Mammary epithelial cell (primary cell): Measurements from ENCODE around the gene CWC15.

Source experiments
- EZH2 ChIP-seq: IDR thresholded peaks from 2 replicates; pipeline ENCODE4 v1.6.1; 2012; ENCODE audit warnings: low read length, inconsistent platforms, borderline replicate concordance
- TF ChIP-seq, protein P1 (sequence below), 2 donors: IDR thresholded peaks in 1 of 2; conservative IDR thresholded peaks in 1 of 2; 2 replicates each; pipeline ENCODE4 v1.5.1; 2011 to 2012; ENCODE audit warnings: inconsistent platforms in 2 of 2, low read length in 2 of 2, mild to moderate bottlenecking in 2 of 2, control low read depth in 1 of 2, low read depth in 1 of 2; ENCODE audit not compliant: insufficient read depth in 1 of 2; ENCODE audit errors: extremely low read depth in 1 of 2

DNA sequence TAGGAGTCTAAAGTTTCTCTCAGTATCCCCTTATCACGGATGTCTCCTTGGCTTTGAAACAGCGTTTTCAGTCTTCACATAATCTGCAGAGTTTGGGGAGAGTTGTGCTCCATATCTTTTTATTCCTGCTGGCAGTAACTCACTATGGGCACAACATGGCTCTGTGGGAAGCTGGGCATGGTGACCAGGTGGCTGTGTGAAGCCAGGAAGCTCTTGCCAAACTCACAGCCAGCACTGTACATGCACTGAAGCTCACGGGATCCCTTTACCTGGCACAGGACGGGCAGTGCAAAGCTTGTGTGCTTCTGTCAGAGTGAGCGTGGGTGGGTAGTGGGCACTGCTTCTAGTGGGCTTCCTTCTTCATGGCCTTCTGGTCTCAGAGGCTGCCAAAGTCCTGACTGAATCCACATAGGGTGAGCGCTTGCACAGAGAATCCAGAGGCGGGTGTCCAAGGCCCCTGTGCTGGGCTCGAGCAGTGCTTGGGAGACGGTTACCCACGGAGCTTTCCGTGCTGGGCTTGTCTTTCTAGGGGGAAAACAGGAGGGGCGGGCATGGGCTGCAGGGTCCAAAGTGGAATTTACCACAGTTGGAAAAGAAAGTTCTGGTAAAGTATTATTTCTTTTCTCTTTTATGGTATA, 40.9 kb upstream of the CWC15 start:
- TF ChIP-seq, protein P1, sequence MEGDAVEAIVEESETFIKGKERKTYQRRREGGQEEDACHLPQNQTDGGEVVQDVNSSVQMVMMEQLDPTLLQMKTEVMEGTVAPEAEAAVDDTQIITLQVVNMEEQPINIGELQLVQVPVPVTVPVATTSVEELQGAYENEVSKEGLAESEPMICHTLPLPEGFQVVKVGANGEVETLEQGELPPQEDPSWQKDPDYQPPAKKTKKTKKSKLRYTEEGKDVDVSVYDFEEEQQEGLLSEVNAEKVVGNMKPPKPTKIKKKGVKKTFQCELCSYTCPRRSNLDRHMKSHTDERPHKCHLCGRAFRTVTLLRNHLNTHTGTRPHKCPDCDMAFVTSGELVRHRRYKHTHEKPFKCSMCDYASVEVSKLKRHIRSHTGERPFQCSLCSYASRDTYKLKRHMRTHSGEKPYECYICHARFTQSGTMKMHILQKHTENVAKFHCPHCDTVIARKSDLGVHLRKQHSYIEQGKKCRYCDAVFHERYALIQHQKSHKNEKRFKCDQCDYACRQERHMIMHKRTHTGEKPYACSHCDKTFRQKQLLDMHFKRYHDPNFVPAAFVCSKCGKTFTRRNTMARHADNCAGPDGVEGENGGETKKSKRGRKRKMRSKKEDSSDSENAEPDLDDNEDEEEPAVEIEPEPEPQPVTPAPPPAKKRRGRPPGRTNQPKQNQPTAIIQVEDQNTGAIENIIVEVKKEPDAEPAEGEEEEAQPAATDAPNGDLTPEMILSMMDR (conservative IDR thresholded peaks at IDR 0.05 in 1 of 2, IDR thresholded peaks at IDR 0.05 in 1 of 2; ENCODE audit: extremely low read depth in 1 of 2, insufficient read depth in 1 of 2, low read depth in 1 of 2, low read length in 2 of 2): no peak
- TF ChIP-seq EZH2: no peak
